GM12864 (cell line): ENCODE data around the gene KSR2.

ENCODE experiments used
- DNase-seq: peaks from one replicate; pipeline ENCODE4 v3.0.0-alpha.2; 2011; ENCODE audit warnings: low read depth
- H3K4me3 ChIP-seq: 2 replicates; pipeline ENCODE4 v1.5.1; 2011; ENCODE audit warnings: mild to moderate bottlenecking, low read depth, low read length, control low read depth
- CTCF ChIP-seq: IDR thresholded peaks from 2 replicates; pipeline ENCODE4 v1.5.1; 2011; ENCODE audit warnings: low read depth, mild to moderate bottlenecking, moderate library complexity, low read length, control low read depth, inconsistent platforms; ENCODE audit errors: missing control alignments

The KSR2 gene

DNA sequence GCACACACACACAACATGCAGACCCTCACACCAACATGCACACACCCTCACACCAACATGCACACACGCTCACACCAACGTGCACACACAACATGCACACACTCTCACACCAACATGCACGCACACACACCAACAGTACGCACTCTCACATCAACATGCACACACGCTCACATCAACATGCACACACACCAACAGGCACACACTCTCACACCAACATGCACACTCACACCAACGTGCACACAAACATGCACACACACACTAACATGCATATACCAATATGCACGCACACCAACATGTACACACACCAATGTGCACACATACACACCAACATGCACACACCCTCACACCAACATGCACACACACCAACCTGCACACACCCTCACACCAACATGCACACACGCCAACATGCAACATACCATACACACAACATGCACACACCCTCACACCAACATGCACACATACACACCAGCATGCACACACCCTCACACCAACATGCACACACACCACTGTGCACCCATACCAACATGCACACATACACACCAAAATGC is 175.8 kb downstream of the KSR2 start:
- no peak for DNase-seq
- H3K4me3 ChIP-seq = no peak overlapping the region
- no peak for TF ChIP-seq CTCF

GRCh38 chr12:117792471-117792870 is 176.3 kb downstream of the KSR2 start:
- no peak overlapping the region for H3K4me3 ChIP-seq
- DNase-seq = no peak
- no peak for TF ChIP-seq CTCF

GRCh38 chr12:117790948-117791347 is 177.8 kb downstream of the KSR2 start:
- no peak overlapping the region for H3K4me3 ChIP-seq
- TF ChIP-seq CTCF = no peak
- DNase-seq = no peak

- H3K4me3 ChIP-seq = no peak overlapping the region
- no peak for DNase-seq
- no peak for TF ChIP-seq CTCF
Measured at GRCh38 chr12:117790198-117790597, 178.6 kb downstream of the KSR2 start.

- no peak for TF ChIP-seq CTCF
- no peak overlapping the region for H3K4me3 ChIP-seq
- no peak for DNase-seq
Measured at GRCh38 chr12:117789195-117789912, 179.4 kb downstream of the KSR2 start.

DNA sequence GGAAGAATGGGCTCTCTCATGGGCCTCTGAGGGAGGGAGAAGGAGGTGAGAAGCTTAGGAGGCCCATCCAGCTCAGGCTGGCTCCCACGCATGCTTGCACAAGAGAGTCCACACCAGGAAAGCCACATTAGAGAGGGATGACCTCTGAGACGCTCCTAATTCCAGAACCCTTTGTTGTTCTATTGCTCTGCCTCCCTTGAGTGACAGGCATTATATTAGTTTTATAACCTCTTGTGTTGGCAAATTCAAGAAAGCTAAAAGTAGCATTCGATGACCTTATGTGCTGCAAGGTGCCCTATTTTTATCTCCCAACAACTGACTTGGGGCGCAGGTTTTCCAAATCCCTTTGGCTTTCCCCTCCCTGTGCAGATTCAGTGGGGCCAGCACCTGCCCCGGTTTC is 190.1 kb downstream of the KSR2 start:
- no peak for DNase-seq
- no peak for TF ChIP-seq CTCF
- H3K4me3 ChIP-seq = no peak overlapping the region
